NCI-H446 treated with DMSO at 0.1 percent for 48 hours (cell line): ENCODE data around the gene ANGPTL4.
"Not testable (repeated sequence)": the region's sequence is repeated elsewhere in the genome, so short reads cannot be mapped to it uniquely, and the experiment has no call there.

Experiments
- DNase-seq: peaks from one replicate; lab custom pipeline; 2025; lab: John Stamatoyannopoulos, UW

ANGPTL4 gene

DNA sequence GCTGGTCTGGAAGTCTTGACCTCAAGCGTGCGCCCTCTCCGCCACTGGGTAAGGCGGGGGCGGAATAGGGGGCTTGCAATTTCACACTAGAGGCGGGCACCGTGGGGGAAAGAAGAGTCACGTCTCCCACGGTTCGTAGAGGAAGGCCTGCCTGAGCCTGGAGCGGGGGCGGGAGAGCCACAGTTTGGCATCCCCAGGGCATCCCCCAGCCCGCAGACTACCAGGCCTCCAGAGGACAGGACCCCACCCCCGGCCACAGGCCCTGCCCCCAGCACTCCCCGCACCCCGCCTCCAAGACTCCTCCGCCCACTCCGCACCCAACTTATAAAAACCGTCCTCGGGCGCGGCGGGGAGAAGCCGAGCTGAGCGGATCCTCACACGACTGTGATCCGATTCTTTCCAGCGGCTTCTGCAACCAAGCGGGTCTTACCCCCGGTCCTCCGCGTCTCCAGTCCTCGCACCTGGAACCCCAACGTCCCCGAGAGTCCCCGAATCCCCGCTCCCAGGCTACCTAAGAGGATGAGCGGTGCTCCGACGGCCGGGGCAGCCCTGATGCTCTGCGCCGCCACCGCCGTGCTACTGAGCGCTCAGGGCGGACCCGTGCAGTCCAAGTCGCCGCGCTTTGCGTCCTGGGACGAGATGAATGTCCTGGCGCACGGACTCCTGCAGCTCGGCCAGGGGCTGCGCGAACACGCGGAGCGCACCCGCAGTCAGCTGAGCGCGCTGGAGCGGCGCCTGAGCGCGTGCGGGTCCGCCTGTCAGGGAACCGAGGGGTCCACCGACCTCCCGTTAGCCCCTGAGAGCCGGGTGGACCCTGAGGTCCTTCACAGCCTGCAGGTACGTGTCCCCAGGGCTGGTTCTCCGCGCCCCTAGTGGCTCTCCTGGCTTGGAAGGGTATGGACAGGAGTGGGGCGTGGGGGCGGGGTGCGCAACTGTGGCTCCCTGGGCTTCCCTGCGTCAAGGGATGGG is at the start of gene ANGPTL4:
ANGPTL4 (plus strand) TSS at position 353 of the 969 bp plus-strand sequence; CDS start at position 520, 167 bp downstream.
- no peak for DNase-seq

- DNase-seq: not testable (repeated sequence)
Observed at GRCh38 chr19:8314981-8315640, 48.8 kb upstream of the ANGPTL4 start.

DNA sequence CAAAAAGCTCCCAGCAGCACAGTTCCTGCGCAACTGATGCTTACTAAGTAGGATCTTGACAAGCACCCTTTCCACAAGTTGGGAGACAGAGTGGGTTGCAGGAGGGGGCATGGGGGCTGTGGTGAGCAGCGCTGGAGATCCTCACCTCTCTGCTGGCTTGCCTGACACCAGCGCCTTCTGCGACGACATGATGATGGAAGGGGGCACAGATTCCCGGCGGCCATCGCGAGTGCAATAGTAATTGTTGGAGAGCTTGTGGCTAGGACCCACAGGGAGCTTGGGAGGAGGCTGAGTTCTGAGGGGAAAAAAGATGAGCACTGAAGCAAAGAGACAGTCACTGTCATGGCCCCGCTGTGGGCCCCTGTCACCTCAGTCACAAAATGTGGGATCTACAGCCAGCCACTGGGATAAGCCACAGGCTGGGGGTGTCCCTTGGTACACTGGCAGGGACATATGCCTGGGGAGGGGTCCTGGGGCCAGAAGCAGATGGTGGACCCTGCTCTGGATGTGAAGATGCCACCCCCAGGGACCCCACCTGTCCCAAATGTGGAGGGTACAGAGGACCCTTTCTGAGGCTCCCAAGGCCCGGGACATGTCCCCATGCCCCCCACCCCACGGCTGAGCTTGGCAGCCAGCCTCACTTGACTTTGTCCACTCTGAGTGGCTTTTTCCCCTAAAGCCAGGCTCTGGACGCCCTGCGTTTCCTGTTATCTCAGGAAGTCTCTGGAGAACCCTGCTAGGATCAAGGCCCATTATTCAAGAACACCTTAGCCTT is 47.4 kb upstream of the ANGPTL4 start:
- no peak for DNase-seq

DNA sequence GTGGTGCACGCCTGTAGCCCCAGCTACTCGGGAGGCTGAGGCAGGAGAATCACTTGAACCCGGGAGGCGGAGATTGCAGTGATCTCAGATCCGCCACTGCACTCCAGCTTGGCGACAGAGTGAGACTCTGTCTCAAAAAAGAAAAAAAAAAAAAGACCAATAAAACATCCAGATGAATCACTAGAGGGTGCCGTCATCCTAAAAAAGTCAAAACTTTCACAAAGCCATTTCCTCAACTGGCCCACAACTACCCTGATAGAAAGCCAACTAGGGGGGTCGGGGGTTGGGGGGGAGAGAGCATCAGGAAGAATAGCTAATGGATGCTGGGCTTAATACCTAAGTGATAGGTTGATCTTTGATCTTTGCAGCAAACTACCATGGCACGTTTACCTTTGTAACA is 45.1 kb upstream of the ANGPTL4 start:
- DNase-seq: not testable (repeated sequence)

DNA sequence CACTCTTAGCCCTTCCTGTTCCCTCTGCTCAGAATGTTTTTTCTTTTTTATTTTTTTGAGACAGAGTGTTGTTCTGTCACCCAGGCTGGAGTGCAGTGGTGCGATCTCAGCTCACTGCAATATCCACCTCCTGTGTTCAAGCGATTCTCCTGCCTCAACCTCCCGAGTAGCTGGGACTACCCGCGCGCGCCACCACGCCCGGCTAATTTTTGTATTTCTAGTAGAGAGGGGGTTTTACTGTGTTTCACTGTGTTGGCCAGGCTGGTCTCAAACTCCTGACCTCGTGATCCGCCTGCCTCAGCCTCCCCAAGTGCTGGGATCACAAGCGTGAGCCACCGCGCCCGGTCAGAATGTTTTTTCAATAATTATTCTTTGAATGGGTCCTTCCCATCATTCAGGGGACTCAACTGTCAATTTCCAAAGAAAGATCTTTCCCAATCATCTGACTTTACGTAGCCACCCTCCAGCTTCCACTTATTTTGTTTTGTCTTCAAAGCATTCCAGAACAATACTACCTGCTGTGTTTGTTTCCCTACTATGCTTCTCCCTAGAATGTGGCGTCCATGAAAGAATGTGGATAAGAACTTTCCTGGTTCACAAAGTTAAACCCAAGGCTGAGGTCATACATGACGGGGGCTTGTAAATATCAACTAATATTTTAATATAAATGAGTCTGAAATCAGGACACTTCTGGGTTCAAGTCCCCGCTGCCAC is 44.0 kb upstream of the ANGPTL4 start:
- DNase-seq: no peak

- DNase-seq: no peak
Observed at GRCh38 chr19:8320564-8321066, 43.3 kb upstream of the ANGPTL4 start.

GRCh38 chr19:8321067-8321985 is 42.6 kb upstream of the ANGPTL4 start, which contains the start of the genes NDUFA7 and RPS28:
NDUFA7 (minus strand) TSS chr19:8321375; CDS start chr19:8321358, 17 bp downstream.
RPS28 (plus strand) TSS chr19:8321496; CDS start chr19:8321531, 35 bp downstream.
- DNase-seq: peak; percentile 93

DNA sequence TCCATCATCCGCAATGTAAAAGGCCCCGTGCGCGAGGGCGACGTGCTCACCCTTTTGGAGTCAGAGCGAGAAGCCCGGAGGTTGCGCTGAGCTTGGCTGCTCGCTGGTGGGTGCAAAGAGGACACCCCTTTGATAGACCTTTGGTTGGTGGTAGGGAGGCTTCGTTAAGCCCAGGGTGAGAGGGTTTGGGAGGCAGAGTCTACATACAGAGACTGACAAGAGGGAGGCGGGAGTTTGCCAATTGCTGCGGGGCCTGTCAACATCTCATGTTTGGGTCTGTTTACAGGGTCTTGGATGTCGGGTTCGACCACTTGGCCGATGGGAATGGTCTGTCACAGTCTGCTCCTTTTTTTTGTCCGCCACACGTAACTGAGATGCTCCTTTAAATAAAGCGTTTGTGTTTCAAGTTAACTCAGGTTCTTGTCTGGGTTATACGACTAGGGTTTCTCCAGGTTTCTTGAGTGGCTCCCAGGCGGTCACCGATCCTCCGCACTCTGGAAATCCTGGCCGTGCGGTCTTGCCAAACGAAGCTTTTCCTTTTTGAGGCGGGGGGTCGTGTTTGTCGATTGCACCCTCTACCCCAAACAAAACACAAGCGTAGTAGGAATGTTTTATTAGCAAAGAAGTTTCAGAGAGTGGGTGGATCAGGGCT is 41.8 kb upstream of the ANGPTL4 start:
- DNase-seq: no peak

DNA sequence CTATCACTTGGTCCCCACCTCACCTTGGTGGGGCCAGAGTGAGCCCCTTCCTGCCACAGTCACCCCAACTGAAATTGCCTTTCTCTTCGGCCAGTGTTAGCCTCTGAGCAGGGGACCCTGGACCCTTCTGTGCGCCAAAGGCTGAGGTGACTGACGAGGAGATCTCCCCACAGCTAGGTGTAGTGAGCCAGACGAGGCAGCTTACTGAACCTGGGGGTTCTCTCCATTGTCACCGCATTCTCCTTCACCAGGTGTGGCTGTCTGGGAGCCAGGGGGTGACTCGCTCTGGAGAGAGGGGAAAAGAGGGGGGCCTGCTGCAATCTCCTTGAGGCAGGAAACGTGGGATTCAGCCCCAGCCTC is 41.3 kb upstream of the ANGPTL4 start:
- DNase-seq: no peak

GRCh38 chr19:8323781-8324185 is 40.2 kb upstream of the ANGPTL4 start:
- no peak for DNase-seq

DNA sequence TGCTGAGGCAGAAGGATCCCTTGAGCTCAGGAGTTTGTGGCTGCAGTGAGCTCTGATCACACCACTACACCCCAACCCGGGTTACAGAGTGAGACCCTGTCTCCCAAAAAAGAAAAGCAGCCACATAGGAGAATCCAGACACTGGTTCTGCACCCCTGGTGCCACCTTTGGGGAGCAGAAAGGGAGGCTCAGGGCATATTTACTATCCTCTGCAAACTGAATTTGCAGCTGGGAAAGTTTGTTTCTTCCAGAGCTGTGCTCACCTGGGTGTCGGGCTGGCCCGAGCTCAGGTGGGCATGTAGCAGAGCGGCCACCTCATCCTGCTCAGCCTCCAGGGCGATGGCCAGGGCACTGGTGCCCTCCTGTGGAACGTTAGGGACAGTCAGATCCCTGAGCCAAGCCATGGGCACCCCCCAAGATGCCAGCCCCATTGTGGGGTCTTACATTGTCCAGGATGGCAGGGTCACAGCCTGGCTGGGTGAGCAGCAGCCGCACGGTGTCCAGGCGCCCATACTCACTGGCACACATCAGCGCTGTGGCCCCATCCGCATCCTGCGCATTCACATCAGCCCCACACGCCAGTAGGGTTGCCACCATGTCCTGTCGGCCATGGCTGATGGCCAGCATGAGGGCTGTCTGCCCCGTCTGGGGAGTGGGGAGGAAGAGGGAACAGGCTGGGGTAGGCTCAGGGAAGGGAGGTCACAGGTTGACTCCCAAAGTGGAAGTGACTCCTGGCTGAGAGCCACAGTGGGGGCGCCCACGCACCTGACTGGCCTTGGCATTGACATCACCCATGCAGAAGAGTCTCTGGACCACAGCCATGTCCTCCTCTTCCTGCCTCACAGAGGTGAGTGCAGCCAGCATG is 39.5 kb upstream of the ANGPTL4 start:
- DNase-seq: no peak

- DNase-seq: no peak
Observed at GRCh38 chr19:8325454-8325853, 38.5 kb upstream of the ANGPTL4 start.

DNA sequence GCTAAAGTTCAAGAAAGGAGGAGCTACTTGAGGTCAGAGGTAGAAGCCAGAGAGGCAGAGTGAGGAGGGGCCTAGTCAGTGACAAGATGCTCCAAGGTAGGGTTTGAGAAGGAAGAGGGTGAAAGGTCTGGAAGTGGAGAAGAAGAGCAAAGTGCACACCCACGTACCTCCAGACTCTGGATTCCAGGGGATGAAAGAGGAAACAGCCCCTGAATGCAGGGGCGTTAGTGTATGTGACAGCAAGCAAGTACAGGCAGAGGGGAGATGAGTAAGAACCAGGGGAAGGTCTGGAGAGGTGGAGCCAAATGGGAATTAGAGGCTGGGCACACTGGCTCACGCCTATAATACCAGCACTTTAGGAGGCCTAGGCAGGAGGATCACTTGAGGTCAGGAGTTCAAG is 34.0 kb upstream of the ANGPTL4 start:
- DNase-seq: no peak

DNA sequence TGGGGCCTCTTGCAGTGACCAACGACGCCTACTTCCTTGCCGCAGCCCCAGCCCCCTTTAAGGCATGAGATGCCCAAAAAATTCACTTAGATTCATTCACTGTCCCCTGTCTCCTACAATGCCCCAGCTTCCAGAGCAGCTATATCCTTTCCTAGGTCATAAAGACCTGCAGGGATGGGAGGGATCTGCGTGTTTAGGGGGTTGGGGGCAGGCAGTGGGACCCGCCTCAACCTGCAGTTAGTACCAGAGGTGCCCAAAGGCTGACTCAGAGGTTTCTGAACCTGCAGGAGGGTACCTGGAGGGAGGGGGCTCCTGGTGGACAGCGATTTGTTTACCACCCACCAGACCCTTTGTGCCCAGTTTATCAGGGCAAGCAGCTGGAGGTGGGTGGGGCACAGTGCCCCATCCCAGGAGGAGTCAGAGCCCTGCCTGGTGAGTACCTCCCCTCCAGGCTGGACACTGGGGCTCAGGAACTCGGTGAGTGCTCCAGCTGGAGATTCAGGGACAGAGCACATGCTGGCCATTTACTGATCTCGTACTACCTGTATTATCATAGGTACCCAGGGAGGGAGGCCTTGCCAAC is 32.6 kb upstream of the ANGPTL4 start:
- no peak for DNase-seq

- DNase-seq: no peak
Observed at GRCh38 chr19:8332976-8333766, 30.8 kb upstream of the ANGPTL4 start.

DNA sequence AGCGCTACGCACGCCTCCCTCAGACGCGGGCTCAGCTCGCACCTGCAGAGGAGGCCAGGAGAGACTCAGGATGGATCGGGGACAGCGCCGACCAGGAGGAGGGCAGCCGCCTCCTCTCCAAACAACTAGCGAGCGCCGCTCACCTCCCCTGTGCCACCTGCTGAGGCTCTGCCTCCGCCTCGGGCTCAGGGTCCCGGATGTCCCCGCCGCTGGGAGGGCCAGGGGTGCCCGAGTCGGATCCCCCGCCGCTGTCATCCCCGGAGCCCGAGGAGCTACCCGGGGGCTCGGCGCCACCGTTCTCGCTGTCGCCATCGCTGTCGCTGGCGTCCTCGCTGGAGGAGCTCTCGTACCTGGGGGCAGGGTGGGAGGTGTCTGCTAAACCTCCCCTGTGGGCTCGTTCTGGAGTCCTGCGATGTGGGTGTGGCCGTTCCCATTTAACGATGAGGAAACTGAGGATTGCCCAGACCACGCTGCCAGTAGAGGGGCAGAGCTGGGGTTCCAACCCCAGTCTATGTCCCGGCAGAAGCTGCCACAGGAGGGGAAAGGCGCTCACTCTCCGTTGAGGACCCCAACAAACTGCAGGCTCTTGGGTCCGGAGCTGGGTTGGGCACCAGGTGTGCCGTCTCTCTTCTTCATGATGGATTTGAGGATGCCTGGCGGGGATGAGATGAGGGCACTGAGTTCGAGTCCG is 30.0 kb upstream of the ANGPTL4 start:
- no peak for DNase-seq
